Effector memory CD4-positive, alpha-beta T cell (primary cell): Measurements from ENCODE around the gene NGLY1.

ENCODE experiments used
- DNase-seq, 3 donors: peaks; one replicate each; pipeline ENCODE4 v3.0.0-alpha.2; 2020
- H3K27ac ChIP-seq: 2 replicates; pipeline ENCODE4 v1.7.0; 2013; ENCODE audit warnings: mild to moderate bottlenecking, low read length, moderate library complexity; ENCODE audit not compliant: insufficient read depth, poor library complexity, severe bottlenecking
- H3K27me3 ChIP-seq: replicated peaks from 2 replicates; pipeline ENCODE4 v1.7.0; 2013; ENCODE audit warnings: mild to moderate bottlenecking, low read length; ENCODE audit not compliant: insufficient read depth, control insufficient read depth, poor library complexity, severe bottlenecking
- H3K36me3 ChIP-seq: 2 replicates; pipeline ENCODE4 v1.7.0; 2013; ENCODE audit warnings: mild to moderate bottlenecking, low read length, moderate library complexity; ENCODE audit not compliant: control insufficient read depth, insufficient read depth
- H3K4me1 ChIP-seq: 2 replicates; pipeline ENCODE4 v1.7.0; 2013; ENCODE audit warnings: low read length, mild to moderate bottlenecking; ENCODE audit not compliant: control insufficient read depth, insufficient read depth, poor library complexity, severe bottlenecking
- H3K4me3 ChIP-seq: 2 replicates; pipeline ENCODE4 v1.7.0; 2013; ENCODE audit warnings: low read length, low read depth, mild to moderate bottlenecking; ENCODE audit not compliant: insufficient read depth, poor library complexity, severe bottlenecking
- H3K9me3 ChIP-seq: 2 replicates; pipeline ENCODE4 v1.7.0; 2013; ENCODE audit warnings: mild to moderate bottlenecking, low read length, moderate library complexity; ENCODE audit not compliant: control insufficient read depth

NGLY1 gene

DNA sequence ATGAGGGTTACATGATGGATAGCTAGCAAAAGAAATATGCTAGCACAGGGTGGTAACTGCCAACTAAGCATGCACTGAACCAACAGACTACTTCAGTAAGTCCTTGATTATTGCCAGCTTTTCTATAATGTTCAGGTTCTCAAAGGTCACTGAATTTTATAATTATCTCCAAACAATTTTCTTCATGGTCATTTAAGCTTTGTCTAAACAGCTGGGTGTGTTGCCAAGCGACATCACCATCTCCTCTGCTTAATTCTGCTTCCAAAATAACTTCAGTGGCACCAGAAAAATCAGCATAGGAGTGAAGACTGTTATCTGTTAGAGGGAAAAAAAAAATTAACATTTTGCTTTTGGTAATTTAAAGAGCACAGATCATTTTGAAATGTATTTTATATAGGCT lies 63.9 kb downstream of the NGLY1 start:
- no peak for DNase-seq
- Histone ChIP-seq H3K36me3 (peaks cover 6% of the 10 kb centered on the region), H3K4me3 (no peak overlapping the region), H3K27ac (no peak overlapping the region), H3K9me3 (no peaks in the 10 kb centered on the region), H3K27me3 (no peaks in the 10 kb centered on the region), H3K4me1 (no peaks in the 10 kb centered on the region)

GRCh38 chr3:25713341-25713985 lies 69.8 kb downstream of the NGLY1 start:
- H3K4me3 ChIP-seq = no peak overlapping the region
- peaks cover 3% of the 10 kb centered on the region for H3K36me3 ChIP-seq
- no peak overlapping the region for H3K27ac ChIP-seq
- no peaks in the 10 kb centered on the region for H3K9me3 ChIP-seq
- H3K4me1 ChIP-seq = no peaks in the 10 kb centered on the region
- no peaks in the 10 kb centered on the region for H3K27me3 ChIP-seq
- no peak for DNase-seq

GRCh38 chr3:25711090-25711489 lies 72.2 kb downstream of the NGLY1 start:
- Histone ChIP-seq H3K27me3 (no peaks in the 10 kb centered on the region), H3K4me3 (no peak overlapping the region), H3K9me3 (no peaks in the 10 kb centered on the region), H3K27ac (no peak overlapping the region), H3K4me1 (no peaks in the 10 kb centered on the region), H3K36me3 (no peaks in the 10 kb centered on the region)
- no peak for DNase-seq

DNA sequence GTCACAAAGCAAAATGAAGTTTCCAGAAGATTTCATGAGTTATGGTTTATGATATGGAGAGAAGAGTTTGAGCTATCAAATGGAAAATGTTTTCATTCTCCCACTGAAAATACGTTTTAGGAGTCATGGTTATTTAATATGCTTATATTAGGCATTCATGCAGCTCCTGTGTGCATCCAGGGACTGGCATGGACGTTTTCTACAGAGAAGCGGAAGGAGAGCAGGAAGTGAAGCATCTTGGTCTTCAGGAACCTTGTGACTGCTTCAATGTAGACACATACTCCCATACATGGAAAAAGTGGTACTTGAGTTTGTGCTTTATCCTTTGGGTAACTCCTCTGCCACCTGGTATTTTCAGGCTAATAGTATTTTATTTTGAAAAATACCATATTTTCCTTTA lies 75.2 kb downstream of the NGLY1 start:
- no peak for DNase-seq

GRCh38 chr3:25707268-25707926 lies 75.8 kb downstream of the NGLY1 start:
- Histone ChIP-seq H3K9me3 (no peaks in the 10 kb centered on the region), H3K36me3 (no peaks in the 10 kb centered on the region), H3K4me1 (no peaks in the 10 kb centered on the region), H3K4me3 (no peak overlapping the region), H3K27me3 (no peaks in the 10 kb centered on the region), H3K27ac (no peak overlapping the region)
- no peak for DNase-seq

More for the DNA sequence above, 75.2 kb downstream of the NGLY1 start:
- H3K27ac ChIP-seq = no peak overlapping the region
- H3K4me3 ChIP-seq = no peak overlapping the region
- H3K9me3 ChIP-seq = no peaks in the 10 kb centered on the region
- no peaks in the 10 kb centered on the region for H3K27me3 ChIP-seq
- H3K36me3 ChIP-seq = no peaks in the 10 kb centered on the region
- H3K4me1 ChIP-seq = no peaks in the 10 kb centered on the region

DNA sequence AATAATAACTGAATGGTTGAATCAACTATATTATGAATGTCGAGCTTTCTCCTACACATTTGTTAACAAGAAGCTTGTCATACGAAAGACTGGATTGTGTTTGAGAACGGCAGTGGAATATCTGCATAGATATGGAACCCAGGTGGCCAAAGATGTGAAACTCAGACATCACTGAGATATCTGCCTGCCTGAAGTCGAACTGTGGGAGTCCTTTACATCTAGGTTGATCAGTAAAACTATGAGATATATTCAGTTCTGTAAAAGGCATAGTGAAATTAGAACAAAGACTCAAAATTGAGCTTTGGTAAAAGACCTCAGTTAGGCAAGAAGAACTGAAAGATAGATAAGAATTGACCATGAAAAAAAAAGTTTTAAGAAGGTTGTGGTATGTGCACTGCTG lies 77.0 kb downstream of the NGLY1 start:
- DNase-seq = no peak
- Histone ChIP-seq H3K36me3 (no peaks in the 10 kb centered on the region), H3K27ac (no peak overlapping the region), H3K9me3 (no peaks in the 10 kb centered on the region), H3K4me3 (no peak overlapping the region), H3K4me1 (no peaks in the 10 kb centered on the region), H3K27me3 (no peaks in the 10 kb centered on the region)

- no peaks in the 10 kb centered on the region for H3K4me1 ChIP-seq
- H3K36me3 ChIP-seq = no peaks in the 10 kb centered on the region
- H3K27me3 ChIP-seq = no peaks in the 10 kb centered on the region
- H3K4me3 ChIP-seq = no peak overlapping the region
- H3K9me3 ChIP-seq = no peaks in the 10 kb centered on the region
- H3K27ac ChIP-seq = no peak overlapping the region
- no peak for DNase-seq
These were observed 85.7 kb downstream of the NGLY1 start for GRCh38 chr3:25697553-25697952.

DNA sequence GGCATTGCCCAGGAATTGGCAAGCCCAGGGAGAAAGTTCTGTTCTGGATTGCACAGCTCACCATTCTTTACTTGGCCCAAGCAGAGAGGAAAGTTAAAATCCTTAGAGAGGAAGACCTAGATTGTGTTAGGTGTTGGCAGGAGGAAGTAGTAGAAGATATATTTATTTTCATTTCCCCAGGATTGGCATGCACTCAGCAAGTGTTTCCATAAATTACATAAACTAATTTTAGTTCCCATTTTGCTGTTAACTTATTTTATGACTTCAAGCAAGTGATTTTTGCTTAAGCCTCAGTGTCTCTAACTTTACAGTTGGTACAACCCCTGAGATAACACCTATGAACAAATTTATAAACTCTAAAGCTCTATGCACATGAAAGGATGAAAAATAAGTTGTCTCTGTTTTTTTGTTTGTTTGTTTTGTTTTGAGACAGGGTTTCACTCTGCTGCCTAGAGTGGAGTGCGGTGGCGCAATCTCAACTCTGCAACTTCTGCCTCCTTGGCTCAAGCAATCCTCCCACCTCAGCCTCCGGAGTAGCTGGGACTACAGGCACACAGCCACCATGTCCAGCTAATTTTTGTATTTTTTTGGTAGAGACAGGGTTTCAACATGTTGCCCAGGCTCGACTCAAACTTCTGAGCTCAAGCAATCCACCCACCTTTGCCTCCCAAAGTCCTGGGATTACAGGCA lies 87.4 kb downstream of the NGLY1 start:
- Histone ChIP-seq H3K27ac (no peak overlapping the region), H3K4me3 (no peak overlapping the region), H3K4me1 (no peaks in the 10 kb centered on the region), H3K36me3 (no peaks in the 10 kb centered on the region), H3K9me3 (no peaks in the 10 kb centered on the region), H3K27me3 (no peaks in the 10 kb centered on the region)
- DNase-seq = no peak

DNA sequence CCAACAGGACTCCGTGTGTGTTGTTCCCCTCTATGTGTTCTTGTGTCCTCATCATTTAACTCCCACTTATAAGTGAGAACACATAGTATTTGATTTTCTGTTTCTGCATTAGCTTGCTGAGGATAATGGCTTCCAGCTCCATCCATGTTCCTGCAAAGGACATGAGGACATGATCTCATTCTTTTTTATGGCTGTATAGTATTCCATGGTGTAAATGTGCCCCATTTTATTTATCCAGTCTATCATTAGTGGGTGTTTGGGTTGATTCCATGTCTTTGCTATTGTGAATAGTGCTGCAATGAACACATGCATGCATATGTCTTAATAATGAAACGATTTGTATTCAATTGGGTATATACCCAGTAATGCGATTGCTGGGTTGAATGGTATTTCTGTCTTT lies 90.0 kb downstream of the NGLY1 start:
- Histone ChIP-seq H3K4me1 (no peaks in the 10 kb centered on the region), H3K4me3 (no peak overlapping the region), H3K9me3 (no peaks in the 10 kb centered on the region), H3K36me3 (no peaks in the 10 kb centered on the region), H3K27me3 (no peaks in the 10 kb centered on the region), H3K27ac (no peak overlapping the region)
- DNase-seq = no peak

GRCh38 chr3:25692341-25692740 lies 90.9 kb downstream of the NGLY1 start:
- H3K36me3 ChIP-seq = no peaks in the 10 kb centered on the region
- no peak overlapping the region for H3K27ac ChIP-seq
- no peaks in the 10 kb centered on the region for H3K4me1 ChIP-seq
- H3K9me3 ChIP-seq = no peaks in the 10 kb centered on the region
- no peak for DNase-seq
- no peak overlapping the region for H3K4me3 ChIP-seq
- no peaks in the 10 kb centered on the region for H3K27me3 ChIP-seq
